ENCODE results near the gene PNMA8A. TPM values are rescaled to one million over a fixed set of nuclear protein-coding genes. Genes with fewer than 3 reads are reported as not detected.

PNMA8A gene, protein sequence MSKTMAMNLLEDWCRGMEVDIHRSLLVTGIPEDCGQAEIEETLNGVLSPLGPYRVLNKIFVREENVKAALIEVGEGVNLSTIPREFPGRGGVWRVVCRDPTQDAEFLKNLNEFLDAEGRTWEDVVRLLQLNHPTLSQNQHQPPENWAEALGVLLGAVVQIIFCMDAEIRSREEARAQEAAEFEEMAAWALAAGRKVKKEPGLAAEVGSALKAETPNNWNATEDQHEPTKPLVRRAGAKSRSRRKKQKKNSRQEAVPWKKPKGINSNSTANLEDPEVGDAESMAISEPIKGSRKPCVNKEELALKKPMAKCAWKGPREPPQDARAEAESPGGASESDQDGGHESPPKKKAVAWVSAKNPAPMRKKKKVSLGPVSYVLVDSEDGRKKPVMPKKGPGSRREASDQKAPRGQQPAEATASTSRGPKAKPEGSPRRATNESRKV
- total RNA-seq (10 to 100 TPM; 29.7 to 64.6 (median 46.5) TPM), polyA plus RNA-seq (10 to 100 TPM in 2 of 3 donors, 1 to 10 TPM in 1; 7.6 to 61.7 (median 14.2) TPM)
- long read RNA-seq, donor 1, transcript PNMA8A-201 (3 exons, 3,689 nt), result major isoform, 6 of 6 reads
- long read RNA-seq, donor 1, partial matches to known transcripts, result 0 of 6 reads
- long read RNA-seq, donor 1, other reads (novel, unspliced or antisense), result 0 of 6 reads
- long read RNA-seq, donor 2, partial matches to known transcripts, result 0 of 4 reads
- long read RNA-seq, donor 2, other reads (novel, unspliced or antisense), result 0 of 4 reads
- long read RNA-seq, donor 3, partial matches to known transcripts, result 0 of 5 reads
- long read RNA-seq, donor 3, other reads (novel, unspliced or antisense), result 0 of 5 reads
- long read RNA-seq, donor 4, partial matches to known transcripts, result 0 of 2 reads
- long read RNA-seq, donor 4, other reads (novel, unspliced or antisense), result 1 of 2 reads
- long read RNA-seq, donor 5, transcript PNMA8A-201 (3 exons, 3,689 nt), result major isoform, 64 of 86 reads
- long read RNA-seq, donor 5, partial matches to known transcripts, result 10 of 86 reads
- long read RNA-seq, donor 5, other reads (novel, unspliced or antisense), result 9 of 86 reads
- long read RNA-seq, donor 6, partial matches to known transcripts, result 1 of 3 reads
- long read RNA-seq, donor 6, other reads (novel, unspliced or antisense), result 1 of 3 reads
- long read RNA-seq, donor 7, partial matches to known transcripts, result 5 of 8 reads
- long read RNA-seq, donor 7, other reads (novel, unspliced or antisense), result 0 of 8 reads
- long read RNA-seq, donor 8, transcript PNMA8A-201 (3 exons, 3,689 nt), result major isoform, 11 of 29 reads
- long read RNA-seq, donor 8, partial matches to known transcripts, result 18 of 29 reads
- long read RNA-seq, donor 8, other reads (novel, unspliced or antisense), result 0 of 29 reads
- long read RNA-seq, donor 9, partial matches to known transcripts, result 0 of 4 reads
- long read RNA-seq, donor 9, other reads (novel, unspliced or antisense), result 0 of 4 reads
- long read RNA-seq, donor 10, partial matches to known transcripts, result 0 of 4 reads
- long read RNA-seq, donor 10, other reads (novel, unspliced or antisense), result 0 of 4 reads

GRCh38 chr19:46471116-46471733 lies at the start of gene PNMA8A:
TSS of gene PNMA8A (minus strand) at chr19:46471563. CDS start at chr19:46471035, 528 bp downstream.
- Histone ChIP-seq H3K27me3 (no peaks in the 10 kb centered on the region), H3K27ac (peak within 1 kb of the TSS; percentile 43 to 84 (median 71)), H3K9me3 (replicated peaks in 1 of 3) (no peaks in the 10 kb centered on the region), H3K36me3 (replicated peaks in 1 of 2) (no peaks in the 10 kb centered on the region), H3K4me3 (peak within 1 kb of the TSS in 2 of 4 donors; percentile 29 to 56), H3K4me1 (replicated peaks in 1 of 2) (peaks cover 9 to 26% of the 10 kb centered on the region in 2 donors)
- intact Hi-C loops (cut with DNase I), result no loop called here
- TF ChIP-seq POLR2A (IDR thresholded peaks at IDR 0.05) (peak; percentile 42 to 71), CTCF (IDR thresholded peaks at IDR 0.05) (peak in 3 of 6 experiments; percentile 34 to 44 (median 43))
- WGBS, 4 donors, result 2 to 11% (median 2%) methylated on average over 6 to 56 of the region's 57 CpGs
- DNase-seq, result peak; percentile 74 to 91 (median 85)

DNA sequence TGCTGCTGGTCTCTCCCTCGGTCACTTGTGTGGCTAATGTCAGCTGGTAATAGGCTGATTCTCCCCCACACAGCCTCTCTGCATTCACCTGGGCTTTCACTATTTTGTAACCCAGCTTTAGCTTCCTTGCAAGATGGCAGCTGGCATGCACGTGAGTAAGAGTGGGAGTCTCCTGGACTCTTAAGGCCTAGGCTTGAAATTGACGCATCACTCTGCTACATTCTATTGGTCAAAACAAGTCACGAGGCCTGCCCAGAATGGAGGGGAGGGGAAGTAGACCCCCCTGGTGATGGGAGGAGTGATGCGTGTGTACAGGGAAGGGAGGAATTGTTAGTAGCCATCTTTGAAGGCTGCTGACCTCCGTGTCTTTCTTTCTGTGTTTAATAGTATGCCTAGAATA lies 49.3 kb upstream of the PNMA8A start:
- Histone ChIP-seq H3K36me3 (replicated peaks in 1 of 2) (no peaks in the 10 kb centered on the region), H3K9me3 (replicated peaks in 1 of 3) (no peaks in the 10 kb centered on the region), H3K27ac (no peak overlapping the region), H3K27me3 (no peaks in the 10 kb centered on the region), H3K4me1 (replicated peaks in 1 of 2) (no peaks in the 10 kb centered on the region), H3K4me3 (no peak overlapping the region)
- WGBS, 4 donors, result 86 to 93% (median 90%) methylated on average over 5 to 6 of the region's 6 CpGs
- intact Hi-C loops (cut with DNase I), result no loop called here
- TF ChIP-seq CTCF (IDR thresholded peaks at IDR 0.05) (no peak), POLR2A (IDR thresholded peaks at IDR 0.05) (no peak)
- DNase-seq, result no peak

GRCh38 chr19:46517471-46517870 lies 46.1 kb upstream of the PNMA8A start:
- WGBS, 4 donors, result 85 to 90% (median 87%) methylated on average over 6 of the region's 6 CpGs
- Histone ChIP-seq H3K4me3 (no peak overlapping the region), H3K36me3 (replicated peaks in 1 of 2) (no peaks in the 10 kb centered on the region), H3K4me1 (replicated peaks in 1 of 2) (no peaks in the 10 kb centered on the region), H3K27ac (no peak overlapping the region), H3K9me3 (replicated peaks in 1 of 3) (no peaks in the 10 kb centered on the region), H3K27me3 (no peaks in the 10 kb centered on the region)
- DNase-seq, result no peak
- TF ChIP-seq CTCF (IDR thresholded peaks at IDR 0.05) (no peak), POLR2A (IDR thresholded peaks at IDR 0.05) (no peak)
- intact Hi-C loops (cut with DNase I), result loop anchor here (5.0 to 10.0 kb wide), 3 partner anchors 35 to 233 kb away; no protein-coding TSS in a partner anchor

All from adrenal gland (tissue), 19 donors.